ENCODE results near the gene ANKRD65.
"Not testable (repeated sequence)": the region's sequence is repeated elsewhere in the genome, so short reads cannot be mapped to it uniquely, and the experiment has no call there.

- TF ChIP-seq, protein P1, sequence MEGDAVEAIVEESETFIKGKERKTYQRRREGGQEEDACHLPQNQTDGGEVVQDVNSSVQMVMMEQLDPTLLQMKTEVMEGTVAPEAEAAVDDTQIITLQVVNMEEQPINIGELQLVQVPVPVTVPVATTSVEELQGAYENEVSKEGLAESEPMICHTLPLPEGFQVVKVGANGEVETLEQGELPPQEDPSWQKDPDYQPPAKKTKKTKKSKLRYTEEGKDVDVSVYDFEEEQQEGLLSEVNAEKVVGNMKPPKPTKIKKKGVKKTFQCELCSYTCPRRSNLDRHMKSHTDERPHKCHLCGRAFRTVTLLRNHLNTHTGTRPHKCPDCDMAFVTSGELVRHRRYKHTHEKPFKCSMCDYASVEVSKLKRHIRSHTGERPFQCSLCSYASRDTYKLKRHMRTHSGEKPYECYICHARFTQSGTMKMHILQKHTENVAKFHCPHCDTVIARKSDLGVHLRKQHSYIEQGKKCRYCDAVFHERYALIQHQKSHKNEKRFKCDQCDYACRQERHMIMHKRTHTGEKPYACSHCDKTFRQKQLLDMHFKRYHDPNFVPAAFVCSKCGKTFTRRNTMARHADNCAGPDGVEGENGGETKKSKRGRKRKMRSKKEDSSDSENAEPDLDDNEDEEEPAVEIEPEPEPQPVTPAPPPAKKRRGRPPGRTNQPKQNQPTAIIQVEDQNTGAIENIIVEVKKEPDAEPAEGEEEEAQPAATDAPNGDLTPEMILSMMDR (IDR thresholded peaks at IDR 0.05), result not testable (repeated sequence)
- not testable (repeated sequence) for TF ChIP-seq POLR2A, POLR2AphosphoS5 (IDR thresholded peaks at IDR 0.05)
Observed at GRCh38 chr1:1385339-1385738, 35.7 kb downstream of the ANKRD65 start.
